Nephron (organoid): Measurements from ENCODE around the gene PWP1.

Source experiments
- H3K27ac Mint-ChIP-seq, 3 experiments: 2 replicates each; pipeline ENCODE4 v1.8.0; 2020; ENCODE audit warnings: mixed read lengths in 3 of 3, mild to moderate bottlenecking in 2 of 3, moderate library complexity in 1 of 3
- H3K27me3 Mint-ChIP-seq: 2 replicates; pipeline ENCODE4 v1.8.0; 2021; ENCODE audit warnings: low read depth, mild to moderate bottlenecking, moderate library complexity, mixed read lengths
- H3K36me3 Mint-ChIP-seq: 2 replicates; pipeline ENCODE4 v1.8.0; 2020; ENCODE audit warnings: low read depth, mixed read lengths
- H3K4me1 Mint-ChIP-seq: 2 replicates; pipeline ENCODE4 v1.8.0; 2020; ENCODE audit warnings: mixed read lengths
- H3K4me3 Mint-ChIP-seq, 3 experiments: 2 replicates each; pipeline ENCODE4 v1.8.0; 2020; ENCODE audit warnings: mild to moderate bottlenecking in 3 of 3, mixed read lengths in 3 of 3, moderate library complexity in 2 of 3
- H3K9me3 Mint-ChIP-seq: 2 replicates; pipeline ENCODE4 v1.8.0; 2020; ENCODE audit warnings: mixed read lengths
- TF ChIP-seq, protein P1 (sequence below), 3 experiments: fragments of 200-600 bp; sonication (generic); IDR thresholded peaks; one replicate each; pipeline ENCODE4 v1.5.0; 2021; ENCODE audit warnings: antibody characterized with exemption in 3 of 3; ENCODE audit not compliant: unreplicated experiment in 3 of 3

The PWP1 gene

GRCh38 chr12:107731366-107731765 is 45.8 kb downstream of the PWP1 start:
- peaks cover 39% of the 10 kb centered on the region for H3K36me3 Mint-ChIP-seq
- H3K4me1 Mint-ChIP-seq, result no peaks in the 10 kb centered on the region
- H3K27me3 Mint-ChIP-seq, result no peaks in the 10 kb centered on the region
- TF ChIP-seq, protein P1, sequence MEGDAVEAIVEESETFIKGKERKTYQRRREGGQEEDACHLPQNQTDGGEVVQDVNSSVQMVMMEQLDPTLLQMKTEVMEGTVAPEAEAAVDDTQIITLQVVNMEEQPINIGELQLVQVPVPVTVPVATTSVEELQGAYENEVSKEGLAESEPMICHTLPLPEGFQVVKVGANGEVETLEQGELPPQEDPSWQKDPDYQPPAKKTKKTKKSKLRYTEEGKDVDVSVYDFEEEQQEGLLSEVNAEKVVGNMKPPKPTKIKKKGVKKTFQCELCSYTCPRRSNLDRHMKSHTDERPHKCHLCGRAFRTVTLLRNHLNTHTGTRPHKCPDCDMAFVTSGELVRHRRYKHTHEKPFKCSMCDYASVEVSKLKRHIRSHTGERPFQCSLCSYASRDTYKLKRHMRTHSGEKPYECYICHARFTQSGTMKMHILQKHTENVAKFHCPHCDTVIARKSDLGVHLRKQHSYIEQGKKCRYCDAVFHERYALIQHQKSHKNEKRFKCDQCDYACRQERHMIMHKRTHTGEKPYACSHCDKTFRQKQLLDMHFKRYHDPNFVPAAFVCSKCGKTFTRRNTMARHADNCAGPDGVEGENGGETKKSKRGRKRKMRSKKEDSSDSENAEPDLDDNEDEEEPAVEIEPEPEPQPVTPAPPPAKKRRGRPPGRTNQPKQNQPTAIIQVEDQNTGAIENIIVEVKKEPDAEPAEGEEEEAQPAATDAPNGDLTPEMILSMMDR (IDR thresholded peaks at IDR 0.05; ENCODE audit: unreplicated experiment in 3 of 3), result no peak
- no peak overlapping the region for H3K4me3 Mint-ChIP-seq
- no peak overlapping the region for H3K27ac Mint-ChIP-seq
- H3K9me3 Mint-ChIP-seq, result peaks cover 5% of the 10 kb centered on the region

DNA sequence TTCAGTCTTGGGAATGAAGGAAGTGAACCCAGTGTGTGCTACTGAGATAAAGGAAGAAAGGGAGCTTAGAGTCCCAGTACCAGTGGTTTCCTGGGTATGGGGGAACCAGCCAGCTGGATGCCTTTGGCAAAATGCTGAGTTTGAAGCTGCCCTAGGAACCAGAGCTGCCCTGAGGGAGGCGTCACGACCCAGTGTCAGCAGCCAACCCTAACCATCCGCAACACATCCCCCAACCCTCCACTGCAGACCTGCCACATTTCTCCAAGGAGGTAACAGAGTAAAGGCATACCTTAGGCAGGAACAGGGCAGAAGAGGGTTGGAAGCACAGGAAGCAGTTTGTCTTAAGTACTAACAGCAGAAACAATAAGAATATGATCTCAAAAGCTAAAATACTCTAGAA is 46.8 kb downstream of the PWP1 start:
- H3K27me3 Mint-ChIP-seq, result no peaks in the 10 kb centered on the region
- H3K4me3 Mint-ChIP-seq, result no peak overlapping the region
- TF ChIP-seq, protein P1 (IDR thresholded peaks at IDR 0.05; ENCODE audit: unreplicated experiment in 3 of 3), result no peak
- H3K27ac Mint-ChIP-seq, result no peak overlapping the region
- H3K36me3 Mint-ChIP-seq, result peaks cover 48% of the 10 kb centered on the region
- H3K9me3 Mint-ChIP-seq, result peaks cover 2% of the 10 kb centered on the region
- no peaks in the 10 kb centered on the region for H3K4me1 Mint-ChIP-seq

DNA sequence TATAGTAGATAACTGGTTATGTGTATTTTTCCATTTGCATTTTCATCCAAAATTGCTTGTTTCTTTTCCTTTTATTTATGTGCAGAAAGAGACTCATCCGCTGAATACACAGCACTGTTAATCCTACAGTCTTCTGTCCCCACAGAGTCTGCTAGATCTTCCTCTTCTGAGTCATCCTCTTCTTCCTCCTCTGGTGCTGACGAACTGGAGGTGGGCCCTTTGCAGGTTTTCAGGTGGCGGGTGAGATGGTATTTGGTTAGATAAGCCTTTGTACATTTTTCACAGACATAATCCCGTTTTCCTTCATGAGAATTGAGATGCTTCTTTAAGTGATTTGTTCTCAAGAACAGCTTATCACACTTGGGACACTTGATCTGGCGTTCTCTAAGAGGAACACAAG is 48.5 kb downstream of the PWP1 start:
- TF ChIP-seq, protein P1 (IDR thresholded peaks at IDR 0.05; ENCODE audit: unreplicated experiment in 3 of 3), result no peak
- H3K27me3 Mint-ChIP-seq, result no peaks in the 10 kb centered on the region
- no peaks in the 10 kb centered on the region for H3K4me1 Mint-ChIP-seq
- no peaks in the 10 kb centered on the region for H3K9me3 Mint-ChIP-seq
- peaks cover 66% of the 10 kb centered on the region for H3K36me3 Mint-ChIP-seq
- H3K27ac Mint-ChIP-seq, result no peak overlapping the region
- H3K4me3 Mint-ChIP-seq, result no peak overlapping the region

GRCh38 chr12:107735763-107736162 is 50.2 kb downstream of the PWP1 start:
- Mint-ChIP-seq H3K27ac (no peak overlapping the region), H3K4me3 (no peak overlapping the region), H3K4me1 (no peaks in the 10 kb centered on the region), H3K27me3 (no peaks in the 10 kb centered on the region), H3K36me3 (peaks cover 78% of the 10 kb centered on the region), H3K9me3 (no peaks in the 10 kb centered on the region)
- TF ChIP-seq, protein P1 (IDR thresholded peaks at IDR 0.05; ENCODE audit: unreplicated experiment in 3 of 3), result no peak

- TF ChIP-seq, protein P1 (IDR thresholded peaks at IDR 0.05; ENCODE audit: unreplicated experiment in 3 of 3), result no peak
- Mint-ChIP-seq H3K27ac (no peak overlapping the region), H3K9me3 (no peaks in the 10 kb centered on the region), H3K36me3 (peaks cover 88% of the 10 kb centered on the region), H3K4me3 (no peak overlapping the region), H3K27me3 (no peaks in the 10 kb centered on the region), H3K4me1 (no peaks in the 10 kb centered on the region)
These were observed 51.3 kb downstream of the PWP1 start for GRCh38 chr12:107736914-107737313.

DNA sequence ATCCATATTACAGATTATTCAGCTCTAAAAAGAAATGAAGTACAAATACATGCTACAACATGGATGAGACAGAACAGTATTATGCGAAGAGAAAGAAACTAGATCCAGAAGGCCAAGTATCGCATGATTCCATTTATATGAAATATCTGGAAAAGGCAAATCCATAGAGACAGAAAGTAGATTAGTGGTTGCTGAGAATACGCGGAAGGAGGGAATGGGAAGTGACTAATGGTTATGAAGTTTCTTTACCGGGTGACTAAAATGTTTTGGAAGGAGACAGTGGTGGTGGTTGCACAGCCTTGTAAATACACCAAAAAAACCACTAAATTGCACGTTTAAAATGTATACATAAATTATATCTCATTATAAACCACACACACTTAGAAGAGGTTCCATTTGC is 62.9 kb downstream of the PWP1 start:
- Mint-ChIP-seq H3K27me3 (no peaks in the 10 kb centered on the region), H3K4me3 (no peak overlapping the region), H3K4me1 (no peaks in the 10 kb centered on the region), H3K9me3 (no peaks in the 10 kb centered on the region), H3K36me3 (peaks cover 45% of the 10 kb centered on the region), H3K27ac (no peak overlapping the region)
- TF ChIP-seq, protein P1 (IDR thresholded peaks at IDR 0.05; ENCODE audit: unreplicated experiment in 3 of 3), result no peak
